K562 (cell line): Measurements from ENCODE around the gene TEX35. TPM values are rescaled to one million over a fixed set of nuclear protein-coding genes. Genes with fewer than 3 reads are reported as not detected.

Source experiments
- ASH1L ChIP-seq: fragments of 450-650 bp; IDR thresholded peaks from 2 replicates; pipeline ENCODE4 v1.6.1; 2018; ENCODE audit warnings: borderline replicate concordance, mild to moderate bottlenecking, low read depth; ENCODE audit not compliant: partially characterized antibody
- BRF1 ChIP-seq: IDR thresholded peaks from 3 replicates; pipeline ENCODE4 v1.6.1; 2011; ENCODE audit warnings: borderline replicate concordance, mild to moderate bottlenecking; ENCODE audit not compliant: insufficient read length; ENCODE audit errors: extremely low read depth
- CAMTA2 ChIP-seq: fragments of 250-450 bp; sonication (Bioruptor Pico); conservative IDR thresholded peaks from 2 replicates; pipeline ENCODE4 v1.5.1; 2022
- GATAD2B ChIP-seq: fragments of 450-650 bp; IDR thresholded peaks from 2 replicates; pipeline ENCODE4 v1.6.1; 2017; ENCODE audit warnings: mild to moderate bottlenecking, borderline replicate concordance
- HCFC1 ChIP-seq: IDR thresholded peaks from 2 replicates; pipeline ENCODE4 v1.6.1; 2012; ENCODE audit warnings: low read depth, low read length, improper control_type of control experiment
- NR2C1 ChIP-seq, 2 experiments: fragments of 450-650 bp; IDR thresholded peaks; 2 replicates each; pipeline ENCODE4 v1.6.1; 2017; ENCODE audit warnings: mild to moderate bottlenecking in 2 of 2, antibody characterized with exemption in 1 of 2, inconsistent platforms in 1 of 2, missing compliant biosample characterization in 1 of 2, missing genetic modification characterization in 1 of 2
- NRF1 ChIP-seq, 2 experiments: fragments of 450-650 bp; IDR thresholded peaks in 1 of 2; conservative IDR thresholded peaks in 1 of 2; 2 replicates each; pipeline ENCODE4 v1.6.1; 2014; ENCODE audit warnings: mild to moderate bottlenecking in 2 of 2
- ZNF274 ChIP-seq: IDR thresholded peaks from 2 replicates; pipeline ENCODE4 v1.6.1; 2011; ENCODE audit warnings: low read depth, mild to moderate bottlenecking, low read length, moderate library complexity, borderline replicate concordance
- polyA plus RNA-seq, 8 experiments: library from polyadenylated mRNA; depleted of rRNA in 4 of 8; stranded (reverse) in 5 of 8; unstranded in 3 of 8; fragments of >200 nt; fragmentation: Nextera tagmentation in 2 of 8; fragmentation: Illumina TruSeq in 1 of 8; extraction: Ambion mirVana in 2 of 8; extraction: Trizol in 1 of 8; gene quantifications; 2 replicates each; pipeline versions ENCODE4 v1.2.1 to v1.2.3, GENCODE V29; 2011 to 2014; ENCODE audit warnings: inconsistent platforms in 1 of 8, missing spikeins in 1 of 8
- total RNA-seq, 7 experiments: library from RNA; depleted of rRNA in 6 of 7; stranded (reverse); fragments of >200 nt in 6 of 7; fragmentation: Illumina TruSeq in 2 of 7; extraction: Trizol in 2 of 7; gene quantifications; 2 replicates each; pipeline versions ENCODE4 v1.2.1 to v1.2.3, GENCODE V29; 2011 to 2021; ENCODE audit warnings: low replicate concordance in 1 of 7
- TF ChIP-seq, protein P1 (sequence below): fragments of 200-800 bp; sonication (Bioruptor generic); IDR thresholded peaks from 2 replicates; pipeline ENCODE4 v1.6.1; 2016; ENCODE audit warnings: missing genetic modification characterization, missing compliant biosample characterization
- TF ChIP-seq, protein P2 (sequence below): fragments of 250-450 bp; sonication (Bioruptor Pico); IDR thresholded peaks from 2 replicates; pipeline ENCODE4 v1.4.0; 2020
- TF ChIP-seq, protein P3 (sequence below): sonication (generic); formaldehyde crosslinking; IDR thresholded peaks from 2 replicates; pipeline ENCODE4 v1.8.1; 2023; ENCODE audit warnings: mild to moderate bottlenecking, missing genetic modification reagents

The TEX35 gene
- total and polyA plus RNA-seq, 9 of the 15 experiments (the other 6 are each of a cell fraction or from before 2014, with no cell fraction given): not detected

DNA sequence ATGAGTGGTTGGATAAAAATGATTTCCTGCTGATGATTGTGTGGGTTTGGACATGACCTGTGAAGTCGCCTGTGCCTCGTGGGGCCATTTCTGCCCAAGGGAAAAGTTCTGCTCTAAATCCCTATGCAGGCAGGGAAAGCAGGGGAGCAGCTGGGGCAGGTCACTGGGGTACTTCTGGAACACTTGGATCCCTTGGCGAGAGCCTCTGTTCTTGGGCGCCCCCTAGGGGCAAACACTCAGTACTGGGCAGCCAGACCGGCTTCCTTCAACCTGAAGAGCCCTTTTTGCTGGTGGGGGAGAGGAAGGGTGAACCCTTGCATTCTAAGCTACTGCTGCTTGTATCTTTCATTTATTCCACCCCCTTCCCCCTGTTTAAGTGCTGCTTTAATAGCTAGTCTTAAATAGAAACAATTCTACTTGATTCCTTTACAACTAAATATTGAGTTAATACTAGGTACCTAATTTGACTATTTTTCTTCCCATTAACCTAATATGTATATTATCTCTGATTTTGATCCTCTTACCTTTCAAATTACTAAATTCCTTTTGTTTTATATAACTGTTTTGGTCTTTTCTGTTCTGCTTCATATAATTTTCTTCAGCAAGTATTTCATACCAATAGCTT, 11.1 kb upstream of the TEX35 start (continued):
- TF ChIP-seq, protein P1, sequence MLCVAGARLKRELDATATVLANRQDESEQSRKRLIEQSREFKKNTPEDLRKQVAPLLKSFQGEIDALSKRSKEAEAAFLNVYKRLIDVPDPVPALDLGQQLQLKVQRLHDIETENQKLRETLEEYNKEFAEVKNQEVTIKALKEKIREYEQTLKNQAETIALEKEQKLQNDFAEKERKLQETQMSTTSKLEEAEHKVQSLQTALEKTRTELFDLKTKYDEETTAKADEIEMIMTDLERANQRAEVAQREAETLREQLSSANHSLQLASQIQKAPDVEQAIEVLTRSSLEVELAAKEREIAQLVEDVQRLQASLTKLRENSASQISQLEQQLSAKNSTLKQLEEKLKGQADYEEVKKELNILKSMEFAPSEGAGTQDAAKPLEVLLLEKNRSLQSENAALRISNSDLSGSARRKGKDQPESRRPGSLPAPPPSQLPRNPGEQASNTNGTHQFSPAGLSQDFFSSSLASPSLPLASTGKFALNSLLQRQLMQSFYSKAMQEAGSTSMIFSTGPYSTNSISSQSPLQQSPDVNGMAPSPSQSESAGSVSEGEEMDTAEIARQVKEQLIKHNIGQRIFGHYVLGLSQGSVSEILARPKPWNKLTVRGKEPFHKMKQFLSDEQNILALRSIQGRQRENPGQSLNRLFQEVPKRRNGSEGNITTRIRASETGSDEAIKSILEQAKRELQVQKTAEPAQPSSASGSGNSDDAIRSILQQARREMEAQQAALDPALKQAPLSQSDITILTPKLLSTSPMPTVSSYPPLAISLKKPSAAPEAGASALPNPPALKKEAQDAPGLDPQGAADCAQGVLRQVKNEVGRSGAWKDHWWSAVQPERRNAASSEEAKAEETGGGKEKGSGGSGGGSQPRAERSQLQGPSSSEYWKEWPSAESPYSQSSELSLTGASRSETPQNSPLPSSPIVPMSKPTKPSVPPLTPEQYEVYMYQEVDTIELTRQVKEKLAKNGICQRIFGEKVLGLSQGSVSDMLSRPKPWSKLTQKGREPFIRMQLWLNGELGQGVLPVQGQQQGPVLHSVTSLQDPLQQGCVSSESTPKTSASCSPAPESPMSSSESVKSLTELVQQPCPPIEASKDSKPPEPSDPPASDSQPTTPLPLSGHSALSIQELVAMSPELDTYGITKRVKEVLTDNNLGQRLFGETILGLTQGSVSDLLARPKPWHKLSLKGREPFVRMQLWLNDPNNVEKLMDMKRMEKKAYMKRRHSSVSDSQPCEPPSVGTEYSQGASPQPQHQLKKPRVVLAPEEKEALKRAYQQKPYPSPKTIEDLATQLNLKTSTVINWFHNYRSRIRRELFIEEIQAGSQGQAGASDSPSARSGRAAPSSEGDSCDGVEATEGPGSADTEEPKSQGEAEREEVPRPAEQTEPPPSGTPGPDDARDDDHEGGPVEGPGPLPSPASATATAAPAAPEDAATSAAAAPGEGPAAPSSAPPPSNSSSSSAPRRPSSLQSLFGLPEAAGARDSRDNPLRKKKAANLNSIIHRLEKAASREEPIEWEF (CRISPR knock-in tag): no peak
- TF ChIP-seq ASH1L (no peak), NR2C1 (IDR thresholded peaks at IDR 0.05) (no peak), NR2C1 (tag; IDR thresholded peaks at IDR 0.05) (no peak), ZNF274 (no peak), BRF1 (no peak), GATAD2B (no peak), HCFC1 (no peak), CAMTA2 (CRISPR knock-in tag) (no peak), NRF1 (conservative IDR thresholded peaks at IDR 0.05 in 1 of 2, IDR thresholded peaks at IDR 0.05 in 1 of 2) (no peak)
- TF ChIP-seq, protein P2, sequence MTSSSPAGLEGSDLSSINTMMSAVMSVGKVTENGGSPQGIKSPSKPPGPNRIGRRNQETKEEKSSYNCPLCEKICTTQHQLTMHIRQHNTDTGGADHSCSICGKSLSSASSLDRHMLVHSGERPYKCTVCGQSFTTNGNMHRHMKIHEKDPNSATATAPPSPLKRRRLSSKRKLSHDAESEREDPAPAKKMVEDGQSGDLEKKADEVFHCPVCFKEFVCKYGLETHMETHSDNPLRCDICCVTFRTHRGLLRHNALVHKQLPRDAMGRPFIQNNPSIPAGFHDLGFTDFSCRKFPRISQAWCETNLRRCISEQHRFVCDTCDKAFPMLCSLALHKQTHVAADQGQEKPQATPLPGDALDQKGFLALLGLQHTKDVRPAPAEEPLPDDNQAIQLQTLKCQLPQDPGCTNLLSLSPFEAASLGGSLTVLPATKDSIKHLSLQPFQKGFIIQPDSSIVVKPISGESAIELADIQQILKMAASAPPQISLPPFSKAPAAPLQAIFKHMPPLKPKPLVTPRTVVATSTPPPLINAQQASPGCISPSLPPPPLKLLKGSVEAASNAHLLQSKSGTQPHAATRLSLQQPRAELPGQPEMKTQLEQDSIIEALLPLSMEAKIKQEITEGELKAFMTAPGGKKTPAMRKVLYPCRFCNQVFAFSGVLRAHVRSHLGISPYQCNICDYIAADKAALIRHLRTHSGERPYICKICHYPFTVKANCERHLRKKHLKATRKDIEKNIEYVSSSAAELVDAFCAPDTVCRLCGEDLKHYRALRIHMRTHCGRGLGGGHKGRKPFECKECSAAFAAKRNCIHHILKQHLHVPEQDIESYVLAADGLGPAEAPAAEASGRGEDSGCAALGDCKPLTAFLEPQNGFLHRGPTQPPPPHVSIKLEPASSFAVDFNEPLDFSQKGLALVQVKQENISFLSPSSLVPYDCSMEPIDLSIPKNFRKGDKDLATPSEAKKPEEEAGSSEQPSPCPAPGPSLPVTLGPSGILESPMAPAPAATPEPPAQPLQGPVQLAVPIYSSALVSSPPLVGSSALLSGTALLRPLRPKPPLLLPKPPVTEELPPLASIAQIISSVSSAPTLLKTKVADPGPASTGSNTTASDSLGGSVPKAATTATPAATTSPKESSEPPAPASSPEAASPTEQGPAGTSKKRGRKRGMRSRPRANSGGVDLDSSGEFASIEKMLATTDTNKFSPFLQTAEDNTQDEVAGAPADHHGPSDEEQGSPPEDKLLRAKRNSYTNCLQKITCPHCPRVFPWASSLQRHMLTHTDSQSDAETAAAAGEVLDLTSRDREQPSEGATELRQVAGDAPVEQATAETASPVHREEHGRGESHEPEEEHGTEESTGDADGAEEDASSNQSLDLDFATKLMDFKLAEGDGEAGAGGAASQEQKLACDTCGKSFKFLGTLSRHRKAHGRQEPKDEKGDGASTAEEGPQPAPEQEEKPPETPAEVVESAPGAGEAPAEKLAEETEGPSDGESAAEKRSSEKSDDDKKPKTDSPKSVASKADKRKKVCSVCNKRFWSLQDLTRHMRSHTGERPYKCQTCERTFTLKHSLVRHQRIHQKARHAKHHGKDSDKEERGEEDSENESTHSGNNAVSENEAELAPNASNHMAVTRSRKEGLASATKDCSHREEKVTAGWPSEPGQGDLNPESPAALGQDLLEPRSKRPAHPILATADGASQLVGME (CRISPR knock-in tag): no peak
- TF ChIP-seq, protein P3, sequence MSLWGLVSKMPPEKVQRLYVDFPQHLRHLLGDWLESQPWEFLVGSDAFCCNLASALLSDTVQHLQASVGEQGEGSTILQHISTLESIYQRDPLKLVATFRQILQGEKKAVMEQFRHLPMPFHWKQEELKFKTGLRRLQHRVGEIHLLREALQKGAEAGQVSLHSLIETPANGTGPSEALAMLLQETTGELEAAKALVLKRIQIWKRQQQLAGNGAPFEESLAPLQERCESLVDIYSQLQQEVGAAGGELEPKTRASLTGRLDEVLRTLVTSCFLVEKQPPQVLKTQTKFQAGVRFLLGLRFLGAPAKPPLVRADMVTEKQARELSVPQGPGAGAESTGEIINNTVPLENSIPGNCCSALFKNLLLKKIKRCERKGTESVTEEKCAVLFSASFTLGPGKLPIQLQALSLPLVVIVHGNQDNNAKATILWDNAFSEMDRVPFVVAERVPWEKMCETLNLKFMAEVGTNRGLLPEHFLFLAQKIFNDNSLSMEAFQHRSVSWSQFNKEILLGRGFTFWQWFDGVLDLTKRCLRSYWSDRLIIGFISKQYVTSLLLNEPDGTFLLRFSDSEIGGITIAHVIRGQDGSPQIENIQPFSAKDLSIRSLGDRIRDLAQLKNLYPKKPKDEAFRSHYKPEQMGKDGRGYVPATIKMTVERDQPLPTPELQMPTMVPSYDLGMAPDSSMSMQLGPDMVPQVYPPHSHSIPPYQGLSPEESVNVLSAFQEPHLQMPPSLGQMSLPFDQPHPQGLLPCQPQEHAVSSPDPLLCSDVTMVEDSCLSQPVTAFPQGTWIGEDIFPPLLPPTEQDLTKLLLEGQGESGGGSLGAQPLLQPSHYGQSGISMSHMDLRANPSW (CRISPR knock-in tag): no peak
